COLO668 (cell line): ENCODE measurements around the gene SLC13A4.

ENCODE experiments used
- DNase-seq: peaks from one replicate; lab custom pipeline; 2025; ENCODE audit not compliant: unreplicated experiment; lab: John Stamatoyannopoulos, UW

Gene SLC13A4

GRCh38 chr7:135721198-135721820 is 6.7 kb downstream of the SLC13A4 start:
- DNase-seq: no peak

- no peak for DNase-seq
These were observed 8.3 kb downstream of the SLC13A4 start for GRCh38 chr7:135719688-135720087.

- no peak for DNase-seq
These were observed 9.1 kb downstream of the SLC13A4 start for GRCh38 chr7:135718794-135719437.

GRCh38 chr7:135718219-135718618 is 9.8 kb downstream of the SLC13A4 start:
- DNase-seq: no peak

GRCh38 chr7:135717693-135718092 is 10.3 kb downstream of the SLC13A4 start:
- DNase-seq: no peak

GRCh38 chr7:135716677-135717238 is 11.2 kb downstream of the SLC13A4 start:
- no peak for DNase-seq

- no peak for DNase-seq
These were observed 12.3 kb downstream of the SLC13A4 start for GRCh38 chr7:135715673-135716072.

GRCh38 chr7:135715055-135715522 is 12.9 kb downstream of the SLC13A4 start:
- no peak for DNase-seq

GRCh38 chr7:135714534-135715009 is 13.4 kb downstream of the SLC13A4 start:
- no peak for DNase-seq

- DNase-seq: no peak
These were observed 14.0 kb downstream of the SLC13A4 start for GRCh38 chr7:135713836-135714470.

- DNase-seq: no peak
These were observed 15.2 kb downstream of the SLC13A4 start for GRCh38 chr7:135712796-135713195.

GRCh38 chr7:135712182-135712782 is 15.7 kb downstream of the SLC13A4 start:
- no peak for DNase-seq

- DNase-seq: no peak
These were observed 16.9 kb downstream of the SLC13A4 start for GRCh38 chr7:135711139-135711469.

GRCh38 chr7:135710417-135711138 is 17.4 kb downstream of the SLC13A4 start:
- no peak for DNase-seq

GRCh38 chr7:135709508-135709907 is 18.5 kb downstream of the SLC13A4 start:
- DNase-seq: no peak

- no peak for DNase-seq
These were observed 19.9 kb downstream of the SLC13A4 start for GRCh38 chr7:135708041-135708440.

- DNase-seq: no peak
These were observed 20.4 kb downstream of the SLC13A4 start for GRCh38 chr7:135707570-135707966.

GRCh38 chr7:135706858-135707569 is 21.0 kb downstream of the SLC13A4 start:
- no peak for DNase-seq

GRCh38 chr7:135706038-135706742 is 21.8 kb downstream of the SLC13A4 start:
- no peak for DNase-seq

- DNase-seq: no peak
These were observed 23.3 kb downstream of the SLC13A4 start for GRCh38 chr7:135704698-135705097.
